HEK293T (cell line): ENCODE data around the gene MAPK8IP1.

Experiments used
- BHLHE40 ChIP-seq: fragments of 450-650 bp; IDR thresholded peaks from 2 replicates; pipeline ENCODE4 v1.6.1; 2016; ENCODE audit warnings: mild to moderate bottlenecking, moderate library complexity, borderline replicate concordance
- CTBP1 ChIP-seq: fragments of 450-650 bp; IDR thresholded peaks from 2 replicates; pipeline ENCODE4 v1.6.1; 2016; ENCODE audit warnings: borderline replicate concordance
- FOXA1 ChIP-seq: fragments of 450-650 bp; IDR thresholded peaks from 2 replicates; pipeline ENCODE4 v1.6.1; 2016; ENCODE audit warnings: mild to moderate bottlenecking
- FOXK2 ChIP-seq: fragments of 450-650 bp; IDR thresholded peaks from 2 replicates; pipeline ENCODE4 v1.6.1; 2016; ENCODE audit warnings: mild to moderate bottlenecking
- FOXM1 ChIP-seq: fragments of 450-650 bp; IDR thresholded peaks from 2 replicates; pipeline ENCODE4 v1.6.1; 2017; ENCODE audit warnings: mild to moderate bottlenecking, borderline replicate concordance
- HDGF ChIP-seq: fragments of 450-650 bp; IDR thresholded peaks from 2 replicates; pipeline ENCODE4 v1.6.1; 2017; ENCODE audit warnings: antibody characterized with exemption, borderline replicate concordance
- L3MBTL2 ChIP-seq: fragments of 450-650 bp; conservative IDR thresholded peaks from 2 replicates; pipeline ENCODE4 v1.6.1; 2016; ENCODE audit warnings: mild to moderate bottlenecking
- LEF1 ChIP-seq: fragments of 450-650 bp; IDR thresholded peaks from 2 replicates; pipeline ENCODE4 v1.6.1; 2017; ENCODE audit warnings: mild to moderate bottlenecking, borderline replicate concordance
- NFRKB ChIP-seq: fragments of 450-650 bp; IDR thresholded peaks from 2 replicates; pipeline ENCODE4 v1.6.1; 2016; ENCODE audit warnings: mild to moderate bottlenecking, moderate library complexity
- PKNOX1 ChIP-seq: fragments of 450-650 bp; IDR thresholded peaks from 2 replicates; pipeline ENCODE4 v1.6.1; 2016
- SP1 ChIP-seq: fragments of 450-650 bp; IDR thresholded peaks from 2 replicates; pipeline ENCODE4 v1.6.1; 2017
- TARDBP ChIP-seq: fragments of 450-650 bp; IDR thresholded peaks from 2 replicates; pipeline ENCODE4 v1.6.1; 2016

- no peak for TF ChIP-seq FOXA1
- TF ChIP-seq NFRKB = no peak
- no peak for TF ChIP-seq HDGF
- TF ChIP-seq L3MBTL2 = no peak
- TF ChIP-seq PKNOX1 = no peak
- TF ChIP-seq FOXK2 = no peak
- no peak for TF ChIP-seq TARDBP
- no peak for TF ChIP-seq LEF1
- no peak for TF ChIP-seq BHLHE40
- no peak for TF ChIP-seq CTBP1
- TF ChIP-seq SP1 = no peak
- no peak for TF ChIP-seq FOXM1
Observed at GRCh38 chr11:45869551-45869950, 15.9 kb upstream of the MAPK8IP1 start.
